HG03432 (cell line): Measurements from ENCODE around the gene ANKFN1.

Source experiments
- ATAC-seq: cut with Tn5 transposase; IDR thresholded peaks from one replicate; pipeline ENCODE4 v1.9.1; 2021; ENCODE audit warnings: mild to moderate bottlenecking, moderate library complexity; ENCODE audit not compliant: unreplicated experiment

The ANKFN1 gene

GRCh38 chr17:56434610-56435009 lies 281.3 kb downstream of the ANKFN1 start:
- ATAC-seq: no peak

- no peak for ATAC-seq
Observed at GRCh38 chr17:56436142-56436541, 282.9 kb downstream of the ANKFN1 start.

- no peak for ATAC-seq
Observed at GRCh38 chr17:56440419-56440818, 287.1 kb downstream of the ANKFN1 start.

GRCh38 chr17:56441308-56441707 lies 288.0 kb downstream of the ANKFN1 start:
- ATAC-seq: no peak

GRCh38 chr17:56445692-56446411 lies 292.6 kb downstream of the ANKFN1 start:
- ATAC-seq: no peak

- ATAC-seq: no peak
Observed at GRCh38 chr17:56447171-56447570, 293.9 kb downstream of the ANKFN1 start.

- ATAC-seq: no peak
Observed at GRCh38 chr17:56448371-56448770, 295.1 kb downstream of the ANKFN1 start.

GRCh38 chr17:56449176-56449575 lies 295.9 kb downstream of the ANKFN1 start:
- no peak for ATAC-seq

- no peak for ATAC-seq
Observed at GRCh38 chr17:56451629-56452028, 298.4 kb downstream of the ANKFN1 start.

GRCh38 chr17:56452461-56452860 lies 299.2 kb downstream of the ANKFN1 start:
- no peak for ATAC-seq

GRCh38 chr17:56457501-56457900 lies 304.2 kb downstream of the ANKFN1 start:
- ATAC-seq: no peak

GRCh38 chr17:56465886-56466285 lies 312.6 kb downstream of the ANKFN1 start:
- no peak for ATAC-seq

- ATAC-seq: no peak
Observed at GRCh38 chr17:56468840-56469239, 315.6 kb downstream of the ANKFN1 start.

GRCh38 chr17:56471696-56472095 lies 318.4 kb downstream of the ANKFN1 start:
- ATAC-seq: no peak

- ATAC-seq: no peak
Observed at GRCh38 chr17:56475116-56475515, 321.8 kb downstream of the ANKFN1 start.

- ATAC-seq: no peak
Observed at GRCh38 chr17:56478836-56479447, 325.7 kb downstream of the ANKFN1 start.

GRCh38 chr17:56480501-56480900 lies 327.2 kb downstream of the ANKFN1 start:
- ATAC-seq: no peak

GRCh38 chr17:56481659-56482058 lies 328.4 kb downstream of the ANKFN1 start:
- ATAC-seq: no peak

- no peak for ATAC-seq
Observed at GRCh38 chr17:56482229-56482628, 329.0 kb downstream of the ANKFN1 start.

GRCh38 chr17:56486732-56487131 lies 333.5 kb downstream of the ANKFN1 start:
- no peak for ATAC-seq

GRCh38 chr17:56488800-56489199 lies 335.5 kb downstream of the ANKFN1 start:
- no peak for ATAC-seq

- ATAC-seq: no peak
Observed at GRCh38 chr17:56489980-56490379, 336.7 kb downstream of the ANKFN1 start.

GRCh38 chr17:56495556-56495955 lies 342.3 kb downstream of the ANKFN1 start:
- ATAC-seq: no peak
